Mononuclear cell (primary cell): Measurements from ENCODE around the gene GPATCH4. TPM values are rescaled to one million over a fixed set of nuclear protein-coding genes. Genes with fewer than 3 reads are reported as not detected.
"Not testable (repeated sequence)": the region's sequence is repeated elsewhere in the genome, so short reads cannot be mapped to it uniquely, and the experiment has no call there.

ENCODE experiments used
- H3K27me3 ChIP-seq: 2 replicates; pipeline ENCODE4 v1.6.0; 2011; ENCODE audit warnings: low read length, control low read depth; ENCODE audit not compliant: insufficient read depth
- H3K4me1 ChIP-seq: 2 replicates; pipeline ENCODE4 v1.5.1; 2011; ENCODE audit warnings: mild to moderate bottlenecking, low read length, control low read depth; ENCODE audit not compliant: insufficient read depth
- H3K4me3 ChIP-seq: 2 replicates; pipeline ENCODE4 v1.5.1; 2011; ENCODE audit warnings: mild to moderate bottlenecking, low read length, moderate library complexity
- H3K9me3 ChIP-seq: 2 replicates; pipeline ENCODE4 v1.5.1; 2011; ENCODE audit warnings: low read depth, mild to moderate bottlenecking, control low read depth, low read length
- total RNA-seq: library from RNA; depleted of rRNA; stranded (reverse); fragments of >200 nt; gene quantifications from one replicate; pipeline ENCODE4 v1.2.3, GENCODE V29; 2012

Gene GPATCH4
- total RNA-seq, 1 donor: 15.0 TPM

- Histone ChIP-seq H3K9me3 (no peaks in the 10 kb centered on the region), H3K27me3 (no peaks in the 10 kb centered on the region), H3K4me3 (no peak overlapping the region), H3K4me1 (peaks cover 18% of the 10 kb centered on the region)
These were observed 7.7 kb downstream of the GPATCH4 start for GRCh38 chr1:156593661-156593989.

- H3K9me3 ChIP-seq: no peaks in the 10 kb centered on the region
- H3K4me3 ChIP-seq: no peak overlapping the region
- no peaks in the 10 kb centered on the region for H3K27me3 ChIP-seq
- H3K4me1 ChIP-seq: peaks cover 18% of the 10 kb centered on the region
These were observed 8.2 kb downstream of the GPATCH4 start for GRCh38 chr1:156592910-156593660.

GRCh38 chr1:156592158-156592909, 8.9 kb downstream of the GPATCH4 start:
- Histone ChIP-seq H3K4me1 (peaks cover 18% of the 10 kb centered on the region), H3K27me3 (no peaks in the 10 kb centered on the region), H3K4me3 (peak overlapping the region; percentile 59), H3K9me3 (no peaks in the 10 kb centered on the region)

GRCh38 chr1:156591432-156592157, 9.7 kb downstream of the GPATCH4 start, which contains the start of gene NAXE:
Gene NAXE, plus strand, starts transcription at chr1:156591776. Its CDS starts 29 bp downstream, at chr1:156591805.
- Histone ChIP-seq H3K4me3 (peak within 1 kb of the TSS; percentile 59), H3K4me1 (peaks cover 18% of the 10 kb centered on the region), H3K9me3 (no peaks in the 10 kb centered on the region), H3K27me3 (no peaks in the 10 kb centered on the region)

- H3K27me3 ChIP-seq: no peaks in the 10 kb centered on the region
- H3K9me3 ChIP-seq: no peaks in the 10 kb centered on the region
- peak overlapping the region; percentile 59 for H3K4me3 ChIP-seq
- peaks cover 18% of the 10 kb centered on the region for H3K4me1 ChIP-seq
These were observed 10.2 kb downstream of the GPATCH4 start for GRCh38 chr1:156591181-156591431.

GRCh38 chr1:156590326-156591180, 10.7 kb downstream of the GPATCH4 start:
- Histone ChIP-seq H3K4me1 (peaks cover 18% of the 10 kb centered on the region), H3K4me3 (no peak overlapping the region), H3K9me3 (no peaks in the 10 kb centered on the region), H3K27me3 (no peaks in the 10 kb centered on the region)

GRCh38 chr1:156589546-156589945, 11.7 kb downstream of the GPATCH4 start:
- Histone ChIP-seq H3K27me3 (no peaks in the 10 kb centered on the region), H3K4me3 (no peak overlapping the region), H3K4me1 (peaks cover 18% of the 10 kb centered on the region), H3K9me3 (no peaks in the 10 kb centered on the region)

- peaks cover 33% of the 10 kb centered on the region for H3K4me1 ChIP-seq
- not testable (repeated sequence) for H3K27me3 ChIP-seq, H3K9me3 ChIP-seq, H3K4me3 ChIP-seq
These were observed 13.4 kb downstream of the GPATCH4 start for GRCh38 chr1:156587927-156588326.

GRCh38 chr1:156586892-156587477, 14.3 kb downstream of the GPATCH4 start:
- no peak overlapping the region for H3K4me3 ChIP-seq
- H3K9me3 ChIP-seq: no peaks in the 10 kb centered on the region
- no peaks in the 10 kb centered on the region for H3K27me3 ChIP-seq
- H3K4me1 ChIP-seq: peaks cover 34% of the 10 kb centered on the region

GRCh38 chr1:156586323-156586722, 15.0 kb downstream of the GPATCH4 start:
- no peaks in the 10 kb centered on the region for H3K9me3 ChIP-seq

GRCh38 chr1:156584813-156585212, 16.5 kb downstream of the GPATCH4 start:
- H3K4me3 ChIP-seq: no peak overlapping the region
- peaks cover 32% of the 10 kb centered on the region for H3K4me1 ChIP-seq
- no peaks in the 10 kb centered on the region for H3K27me3 ChIP-seq
- H3K9me3 ChIP-seq: no peaks in the 10 kb centered on the region

More at GRCh38 chr1:156586323-156586722, 15.0 kb downstream of the GPATCH4 start:
- Histone ChIP-seq H3K27me3 (no peaks in the 10 kb centered on the region), H3K4me3 (no peak overlapping the region), H3K4me1 (peaks cover 38% of the 10 kb centered on the region)

- Histone ChIP-seq H3K27me3 (no peaks in the 10 kb centered on the region), H3K4me3 (no peak overlapping the region), H3K4me1 (peaks cover 32% of the 10 kb centered on the region), H3K9me3 (no peaks in the 10 kb centered on the region)
These were observed 17.3 kb downstream of the GPATCH4 start for GRCh38 chr1:156583821-156584622.

GRCh38 chr1:156582388-156583017, 18.8 kb downstream of the GPATCH4 start:
- no peaks in the 10 kb centered on the region for H3K27me3 ChIP-seq
- peaks cover 32% of the 10 kb centered on the region for H3K4me1 ChIP-seq
- peak overlapping the region; percentile 37 for H3K4me3 ChIP-seq

More at GRCh38 chr1:156582388-156583017, 18.8 kb downstream of the GPATCH4 start:
- no peaks in the 10 kb centered on the region for H3K9me3 ChIP-seq
